GM12865 (cell line): ENCODE results near the gene ATP8A2.

Experiments
- DNase-seq: peaks from one replicate; pipeline ENCODE4 v3.0.0; 2010; ENCODE audit warnings: low read depth
- H3K4me3 ChIP-seq: 2 replicates; pipeline ENCODE4 v1.5.1; 2011; ENCODE audit warnings: mild to moderate bottlenecking, low read depth, low read length, control low read depth
- CTCF ChIP-seq: IDR thresholded peaks from 2 replicates; pipeline ENCODE4 v1.5.1; 2011; ENCODE audit warnings: low read length, control low read depth, low read depth, inconsistent platforms; ENCODE audit not compliant: insufficient read depth; ENCODE audit errors: missing control alignments

The ATP8A2 gene

GRCh38 chr13:25923217-25924085, 551.7 kb downstream of the ATP8A2 start:
- DNase-seq, result no peak
- TF ChIP-seq CTCF, result no peak
- no peak overlapping the region for H3K4me3 ChIP-seq

GRCh38 chr13:25927363-25927762, 555.6 kb downstream of the ATP8A2 start:
- DNase-seq, result no peak
- TF ChIP-seq CTCF, result no peak
- H3K4me3 ChIP-seq, result no peak overlapping the region

GRCh38 chr13:25927932-25928331, 556.2 kb downstream of the ATP8A2 start:
- DNase-seq, result no peak
- no peak for TF ChIP-seq CTCF
- no peak overlapping the region for H3K4me3 ChIP-seq

GRCh38 chr13:25928941-25929505, 557.2 kb downstream of the ATP8A2 start:
- DNase-seq, result no peak
- H3K4me3 ChIP-seq, result no peak overlapping the region
- no peak for TF ChIP-seq CTCF

GRCh38 chr13:25929816-25930215, 558.0 kb downstream of the ATP8A2 start:
- no peak for DNase-seq
- TF ChIP-seq CTCF, result no peak
- H3K4me3 ChIP-seq, result no peak overlapping the region

GRCh38 chr13:25930653-25931052, 558.9 kb downstream of the ATP8A2 start:
- no peak for TF ChIP-seq CTCF
- no peak for DNase-seq
- no peak overlapping the region for H3K4me3 ChIP-seq
